Fibroblast of mammary gland (primary cell): ENCODE results near the gene CCDC200.
"Not testable (repeated sequence)": the region's sequence is repeated elsewhere in the genome, so short reads cannot be mapped to it uniquely, and the experiment has no call there.

Experiments used
- DNase-seq: peaks from one replicate; pipeline ENCODE4 v3.0.0-alpha.2; 2010; ENCODE audit warnings: low read depth
- H3K4me3 ChIP-seq: 2 replicates; pipeline ENCODE4 v1.5.1; 2011; ENCODE audit warnings: low read depth, mild to moderate bottlenecking, low read length, moderate library complexity; ENCODE audit not compliant: control insufficient read depth
- TF ChIP-seq, protein P1 (sequence below): conservative IDR thresholded peaks from 2 replicates; pipeline ENCODE4 v1.5.1; 2011; ENCODE audit warnings: low read depth, low read length, inconsistent platforms; ENCODE audit not compliant: control insufficient read depth, insufficient read depth

CCDC200 gene

DNA sequence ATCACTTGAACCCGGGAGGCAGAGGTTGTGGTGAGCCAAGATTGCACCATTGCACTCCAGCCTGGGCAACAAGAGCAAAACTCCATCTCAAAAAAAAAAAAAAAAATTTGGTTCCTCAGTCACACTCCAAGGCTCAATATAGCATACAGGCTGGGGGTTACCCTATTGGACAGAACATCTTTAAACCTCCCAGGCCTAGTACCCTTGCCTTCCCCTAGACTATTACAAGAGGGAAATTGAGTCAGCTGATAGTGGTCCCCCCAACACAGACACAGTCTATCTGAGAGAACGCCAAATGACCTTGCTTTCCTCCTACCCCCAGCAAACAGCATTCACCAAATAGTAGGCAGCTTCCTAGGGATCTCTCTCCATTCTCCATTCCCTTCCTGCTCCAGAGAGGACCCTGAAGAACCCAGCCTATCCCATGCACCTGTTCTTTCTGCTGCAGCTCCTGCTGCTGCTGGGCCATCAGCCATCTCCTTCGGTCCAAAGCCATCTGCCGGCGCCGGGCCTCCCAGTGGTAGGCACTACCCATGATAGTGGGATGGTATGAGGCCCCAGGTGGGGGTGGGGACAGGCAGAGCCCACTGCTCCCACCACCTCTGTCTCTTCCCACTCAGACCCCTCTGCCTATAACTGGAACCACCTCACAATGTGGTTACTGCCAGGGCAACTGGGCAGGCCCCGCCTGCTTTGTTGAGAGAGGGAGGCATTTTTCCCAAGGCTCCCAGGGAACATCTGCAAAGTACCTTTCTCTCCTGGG is at the start of gene CCDC200:
TSS of gene CCDC200 (minus strand) at position 604 of the 763 bp plus-strand sequence. CDS start at position 535, 69 bp downstream.
- DNase-seq, H3K4me3 ChIP-seq: not testable (repeated sequence)

DNA sequence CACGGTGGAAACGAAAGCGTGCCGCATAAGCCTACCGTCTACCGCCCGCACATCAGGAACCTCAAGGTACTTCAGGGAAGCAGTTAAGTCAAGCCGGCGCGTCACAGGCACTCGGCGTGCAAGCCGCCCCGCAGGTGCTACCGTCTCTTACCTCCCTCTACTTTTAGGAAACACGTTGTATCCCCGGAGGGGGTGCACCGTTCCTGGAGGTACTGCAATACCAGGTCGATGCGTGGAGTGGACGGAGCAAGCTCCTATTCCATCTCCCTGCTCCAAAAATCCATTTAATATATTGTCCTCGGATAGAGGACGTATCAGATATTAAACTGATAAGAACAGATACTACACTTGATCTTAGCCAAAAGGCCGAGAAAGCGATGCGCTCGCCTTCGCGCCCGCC is 44.5 kb upstream of the CCDC200 start:
- not testable (repeated sequence) for H3K4me3 ChIP-seq, DNase-seq

DNA sequence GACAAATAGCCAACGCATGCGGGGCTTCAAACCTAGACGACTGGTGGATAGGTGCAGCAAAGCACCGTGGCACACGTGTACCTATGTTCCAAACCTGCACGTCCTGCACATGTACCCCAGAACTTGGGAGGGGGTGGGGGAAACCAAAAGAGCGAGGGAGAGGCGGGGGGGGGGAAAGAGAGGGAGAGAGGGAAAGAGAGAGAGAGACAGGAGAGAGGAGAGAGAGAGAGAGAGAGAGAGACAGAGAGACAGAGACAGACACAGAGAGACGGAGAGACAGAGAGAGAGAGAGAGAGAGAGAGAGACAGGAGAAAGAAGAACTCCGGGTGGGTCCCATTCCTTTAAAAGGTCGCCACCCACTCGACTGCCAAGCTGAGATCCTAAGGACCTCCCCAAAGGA is 44.1 kb upstream of the CCDC200 start:
- not testable (repeated sequence) for DNase-seq, H3K4me3 ChIP-seq

DNA sequence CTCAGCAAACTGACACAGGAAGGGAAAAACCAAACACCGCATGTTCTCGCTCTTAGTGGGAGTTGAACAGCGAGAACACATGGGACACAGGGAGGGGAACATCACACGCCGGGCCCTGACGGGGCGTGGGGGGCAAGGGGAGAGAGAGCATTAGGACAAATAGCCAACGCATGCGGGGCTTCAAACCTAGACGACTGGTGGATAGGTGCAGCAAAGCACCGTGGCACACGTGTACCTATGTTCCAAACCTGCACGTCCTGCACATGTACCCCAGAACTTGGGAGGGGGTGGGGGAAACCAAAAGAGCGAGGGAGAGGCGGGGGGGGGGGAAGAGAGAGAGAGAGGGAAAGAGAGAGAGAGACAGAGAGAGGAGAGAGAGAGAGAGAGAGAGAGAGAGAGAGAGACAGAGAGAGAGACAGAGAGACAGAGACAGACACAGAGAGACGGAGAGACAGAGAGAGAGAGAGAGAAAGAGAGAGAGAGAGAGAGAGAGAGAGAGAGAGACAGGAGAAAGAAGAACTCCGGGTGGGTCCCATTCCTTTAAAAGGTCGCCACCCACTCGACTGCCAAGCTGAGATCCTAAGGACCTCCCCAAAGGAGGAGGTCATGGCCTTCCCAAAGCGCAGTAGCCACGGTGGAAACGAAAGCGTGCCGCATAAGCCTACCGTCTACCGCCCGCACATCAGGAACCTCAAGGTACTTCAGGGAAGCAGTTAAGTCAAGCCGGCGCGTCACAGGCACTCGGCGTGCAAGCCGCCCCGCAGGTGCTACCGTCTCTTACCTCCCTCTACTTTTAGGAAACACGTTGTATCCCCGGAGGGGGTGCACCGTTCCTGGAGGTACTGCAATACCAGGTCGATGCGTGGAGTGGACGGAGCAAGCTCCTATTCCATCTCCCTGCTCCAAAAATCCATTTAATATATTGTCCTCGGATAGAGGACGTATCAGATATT is 42.4 kb upstream of the CCDC200 start:
- not testable (repeated sequence) for H3K4me3 ChIP-seq, DNase-seq

DNA sequence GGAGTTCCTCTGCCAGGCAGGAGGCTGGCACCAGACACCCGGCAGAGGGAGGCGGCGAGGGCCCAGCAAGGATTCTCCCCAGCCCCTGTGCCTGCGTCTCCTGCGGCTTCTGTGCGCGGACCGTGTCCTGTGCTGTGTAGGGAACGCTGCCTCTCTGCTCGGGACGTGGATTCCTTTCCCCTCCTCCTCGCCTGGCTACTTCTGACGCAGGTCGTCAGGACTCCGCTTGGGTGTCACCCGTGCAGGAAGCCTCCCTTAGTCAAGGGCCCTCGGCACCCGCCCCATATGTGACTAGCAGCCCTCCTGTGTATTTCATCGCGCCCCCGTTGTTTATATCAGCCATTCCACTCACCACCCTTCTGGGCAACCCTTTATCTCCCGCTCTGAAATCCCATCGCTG is 18.0 kb upstream of the CCDC200 start:
- H3K4me3 ChIP-seq, DNase-seq: not testable (repeated sequence)

DNA sequence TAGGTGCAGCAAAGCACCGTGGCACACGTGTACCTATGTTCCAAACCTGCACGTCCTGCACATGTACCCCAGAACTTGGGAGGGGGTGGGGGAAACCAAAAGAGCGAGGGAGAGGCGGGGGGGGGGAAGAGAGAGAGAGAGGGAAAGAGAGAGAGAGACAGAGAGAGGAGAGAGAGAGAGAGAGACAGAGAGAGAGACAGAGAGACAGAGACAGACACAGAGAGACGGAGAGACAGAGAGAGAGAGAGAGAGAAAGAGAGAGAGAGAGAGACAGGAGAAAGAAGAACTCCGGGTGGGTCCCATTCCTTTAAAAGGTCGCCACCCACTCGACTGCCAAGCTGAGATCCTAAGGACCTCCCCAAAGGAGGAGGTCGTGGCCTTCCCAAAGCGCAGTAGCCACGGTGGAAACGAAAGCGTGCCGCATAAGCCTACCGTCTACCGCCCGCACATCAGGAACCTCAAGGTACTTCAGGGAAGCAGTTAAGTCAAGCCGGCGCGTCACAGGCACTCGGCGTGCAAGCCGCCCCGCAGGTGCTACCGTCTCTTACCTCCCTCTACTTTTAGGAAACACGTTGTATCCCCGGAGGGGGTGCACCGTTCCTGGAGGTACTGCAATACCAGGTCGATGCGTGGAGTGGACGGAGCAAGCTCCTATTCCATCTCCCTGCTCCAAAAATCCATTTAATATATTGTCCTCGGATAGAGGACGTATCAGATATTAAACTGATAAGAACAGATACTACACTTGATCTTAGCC is 12.4 kb upstream of the CCDC200 start:
- not testable (repeated sequence) for DNase-seq, H3K4me3 ChIP-seq

DNA sequence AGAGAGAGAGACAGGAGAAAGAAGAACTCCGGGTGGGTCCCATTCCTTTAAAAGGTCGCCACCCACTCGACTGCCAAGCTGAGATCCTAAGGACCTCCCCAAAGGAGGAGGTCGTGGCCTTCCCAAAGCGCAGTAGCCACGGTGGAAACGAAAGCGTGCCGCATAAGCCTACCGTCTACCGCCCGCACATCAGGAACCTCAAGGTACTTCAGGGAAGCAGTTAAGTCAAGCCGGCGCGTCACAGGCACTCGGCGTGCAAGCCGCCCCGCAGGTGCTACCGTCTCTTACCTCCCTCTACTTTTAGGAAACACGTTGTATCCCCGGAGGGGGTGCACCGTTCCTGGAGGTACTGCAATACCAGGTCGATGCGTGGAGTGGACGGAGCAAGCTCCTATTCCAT is 11.2 kb upstream of the CCDC200 start:
- not testable (repeated sequence) for DNase-seq, H3K4me3 ChIP-seq

DNA sequence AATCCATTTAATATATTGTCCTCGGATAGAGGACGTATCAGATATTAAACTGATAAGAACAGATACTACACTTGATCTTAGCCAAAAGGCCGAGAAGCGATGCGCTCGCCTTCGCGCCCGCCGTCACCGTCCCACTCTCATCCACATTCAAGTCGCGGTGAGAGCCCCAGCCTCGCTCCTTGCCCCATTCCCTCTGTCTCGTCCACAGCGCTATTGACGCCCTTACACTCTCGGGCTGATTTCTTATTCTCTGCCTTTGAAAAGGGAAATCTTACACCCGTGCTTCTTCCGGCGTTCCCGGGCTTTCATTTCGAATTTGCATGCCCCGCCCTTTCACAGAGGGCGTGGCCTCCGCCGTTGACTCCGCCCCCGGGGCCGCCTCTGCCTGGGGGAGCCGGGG is 5.5 kb upstream of the CCDC200 start, which contains the start of gene RNU2-1:
TSS of gene RNU2-1 (minus strand) at position 101 of the 400 bp plus-strand sequence.
- not testable (repeated sequence) for DNase-seq, H3K4me3 ChIP-seq

DNA sequence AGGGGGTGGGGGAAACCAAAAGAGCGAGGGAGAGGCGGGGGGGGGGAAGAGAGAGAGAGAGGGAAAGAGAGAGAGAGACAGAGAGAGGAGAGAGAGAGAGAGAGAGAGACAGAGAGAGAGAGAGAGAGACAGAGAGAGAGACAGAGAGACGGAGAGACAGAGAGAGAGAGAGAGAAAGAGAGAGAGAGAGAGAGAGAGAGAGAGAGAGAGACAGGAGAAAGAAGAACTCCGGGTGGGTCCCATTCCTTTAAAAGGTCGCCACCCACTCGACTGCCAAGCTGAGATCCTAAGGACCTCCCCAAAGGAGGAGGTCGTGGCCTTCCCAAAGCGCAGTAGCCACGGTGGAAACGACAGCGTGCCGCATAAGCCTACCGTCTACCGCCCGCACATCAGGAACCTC is 4.8 kb upstream of the CCDC200 start:
- not testable (repeated sequence) for DNase-seq, H3K4me3 ChIP-seq

DNA sequence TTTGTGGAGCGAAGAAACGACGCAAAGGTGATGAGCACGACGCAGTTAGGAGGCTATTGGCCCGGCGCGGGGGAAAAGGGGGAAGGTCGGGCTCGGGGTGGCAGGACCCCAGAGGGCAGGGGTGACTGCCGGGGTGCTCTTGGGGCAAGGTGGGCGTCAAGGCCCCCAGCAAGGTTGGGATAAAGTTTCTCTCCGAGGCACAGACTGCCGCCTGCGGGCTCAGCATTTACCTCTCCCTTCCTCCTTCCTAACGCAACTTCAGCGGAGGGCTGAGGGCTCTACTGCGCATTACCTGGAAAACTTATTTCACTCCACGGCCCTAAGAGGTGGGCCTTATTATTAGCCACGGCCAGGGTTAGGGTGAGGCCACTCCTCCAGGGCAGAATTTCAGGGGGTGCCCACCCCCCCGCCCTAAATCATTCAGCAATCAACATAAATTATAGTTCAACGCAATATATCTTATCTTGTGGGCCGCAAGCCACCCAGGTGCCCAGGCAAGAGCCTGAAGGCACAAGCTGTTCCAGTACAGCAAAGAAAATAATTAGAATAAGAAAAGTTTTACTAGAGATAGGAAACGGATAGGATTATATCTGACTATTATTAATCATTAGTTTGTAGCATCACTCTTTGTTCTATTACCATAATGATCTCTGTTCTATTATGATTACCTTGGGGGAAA is 3.7 kb upstream of the CCDC200 start:
- not testable (repeated sequence) for DNase-seq, H3K4me3 ChIP-seq

DNA sequence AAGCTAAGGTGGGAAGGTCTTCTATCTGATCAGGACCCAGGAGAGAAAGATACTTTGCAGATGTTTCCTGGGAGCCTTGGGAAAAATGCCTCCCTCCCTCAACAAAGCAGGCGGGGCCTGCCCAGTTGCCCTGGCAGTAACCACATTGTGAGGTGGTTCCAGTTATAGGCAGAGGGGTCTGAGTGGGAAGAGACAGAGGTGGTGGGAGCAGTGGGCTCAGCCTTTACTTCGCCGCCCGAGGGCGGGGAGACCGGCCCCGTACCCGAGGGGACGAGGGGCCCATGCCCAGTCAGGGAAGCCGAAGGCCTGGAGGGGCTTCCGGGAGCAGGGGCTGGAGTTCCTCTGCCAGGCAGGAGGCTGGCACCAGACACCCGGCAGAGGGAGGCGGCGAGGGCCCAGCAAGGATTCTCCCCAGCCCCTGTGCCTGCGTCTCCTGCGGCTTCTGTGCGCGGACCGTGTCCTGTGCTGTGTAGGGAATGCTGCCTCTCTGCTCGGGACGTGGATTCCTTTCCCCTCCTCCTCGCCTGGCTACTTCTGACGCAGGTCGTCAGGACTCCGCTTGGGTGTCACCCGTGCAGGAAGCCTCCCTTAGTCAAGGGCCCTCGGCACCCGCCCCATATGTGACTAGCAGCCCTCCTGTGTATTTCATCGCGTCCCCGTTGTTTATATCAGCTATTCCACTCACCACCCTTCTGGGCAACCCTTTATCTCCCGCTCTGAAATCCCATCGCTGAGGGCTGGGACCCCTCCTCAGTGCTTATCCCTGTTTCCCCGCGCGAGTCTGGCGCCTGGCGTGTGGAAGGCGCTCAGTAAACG is 3.0 kb upstream of the CCDC200 start:
- H3K4me3 ChIP-seq, DNase-seq: not testable (repeated sequence)

DNA sequence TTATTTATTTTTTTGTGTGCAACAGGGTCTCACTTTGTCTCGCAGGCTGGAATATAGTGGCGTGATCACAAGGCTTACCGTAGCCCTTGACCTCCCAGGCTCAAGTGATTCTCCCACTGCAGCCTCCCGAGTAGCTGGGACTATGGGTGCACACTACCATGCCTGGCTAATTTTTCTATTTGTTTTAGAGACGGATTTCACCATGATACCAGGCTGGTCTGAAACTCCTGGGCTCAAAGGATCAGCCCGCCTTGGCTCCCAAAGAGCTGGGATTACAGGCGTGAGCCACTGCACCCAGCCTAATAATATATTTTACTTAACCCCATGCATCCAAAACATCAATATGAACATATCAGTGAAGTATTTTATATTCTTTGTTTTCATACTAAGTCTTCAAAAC is 2.0 kb downstream of the CCDC200 start:
- TF ChIP-seq, protein P1, sequence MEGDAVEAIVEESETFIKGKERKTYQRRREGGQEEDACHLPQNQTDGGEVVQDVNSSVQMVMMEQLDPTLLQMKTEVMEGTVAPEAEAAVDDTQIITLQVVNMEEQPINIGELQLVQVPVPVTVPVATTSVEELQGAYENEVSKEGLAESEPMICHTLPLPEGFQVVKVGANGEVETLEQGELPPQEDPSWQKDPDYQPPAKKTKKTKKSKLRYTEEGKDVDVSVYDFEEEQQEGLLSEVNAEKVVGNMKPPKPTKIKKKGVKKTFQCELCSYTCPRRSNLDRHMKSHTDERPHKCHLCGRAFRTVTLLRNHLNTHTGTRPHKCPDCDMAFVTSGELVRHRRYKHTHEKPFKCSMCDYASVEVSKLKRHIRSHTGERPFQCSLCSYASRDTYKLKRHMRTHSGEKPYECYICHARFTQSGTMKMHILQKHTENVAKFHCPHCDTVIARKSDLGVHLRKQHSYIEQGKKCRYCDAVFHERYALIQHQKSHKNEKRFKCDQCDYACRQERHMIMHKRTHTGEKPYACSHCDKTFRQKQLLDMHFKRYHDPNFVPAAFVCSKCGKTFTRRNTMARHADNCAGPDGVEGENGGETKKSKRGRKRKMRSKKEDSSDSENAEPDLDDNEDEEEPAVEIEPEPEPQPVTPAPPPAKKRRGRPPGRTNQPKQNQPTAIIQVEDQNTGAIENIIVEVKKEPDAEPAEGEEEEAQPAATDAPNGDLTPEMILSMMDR = no peak
- no peak overlapping the region for H3K4me3 ChIP-seq
- no peak for DNase-seq
